ENCODE data around the gene TTBK1. TPM values are rescaled to one million over a fixed set of nuclear protein-coding genes. Genes with fewer than 3 reads are reported as not detected.

TTBK1 gene
- total RNA-seq, 2 experiments from 2014 or later: 0.12 to 0.14 TPM

- Mint-ChIP-seq H3K27me3 (peaks cover 25% of the 10 kb centered on the region), H3K9me3 (no peaks in the 10 kb centered on the region), H3K27ac (no peak overlapping the region), H3K4me1 (peaks cover 7% of the 10 kb centered on the region), H3K36me3 (no peaks in the 10 kb centered on the region), H3K4me3 (peak overlapping the region; percentile 27)
- DNase-seq: peak; percentile 56
Observed at GRCh38 chr6:43269273-43270007, 26.2 kb downstream of the TTBK1 start.

- Mint-ChIP-seq H3K36me3 (no peaks in the 10 kb centered on the region), H3K27me3 (peaks cover 35% of the 10 kb centered on the region)
Observed at GRCh38 chr6:43271103-43271815, 28.0 kb downstream of the TTBK1 start.

GRCh38 chr6:43271944-43272343, 28.7 kb downstream of the TTBK1 start:
- no peak overlapping the region for H3K27ac Mint-ChIP-seq
- H3K36me3 Mint-ChIP-seq: no peaks in the 10 kb centered on the region
- H3K4me3 Mint-ChIP-seq: no peak overlapping the region
- H3K27me3 Mint-ChIP-seq: peaks cover 41% of the 10 kb centered on the region
- H3K4me1 Mint-ChIP-seq: peaks cover 16% of the 10 kb centered on the region
- DNase-seq: no peak
- no peaks in the 10 kb centered on the region for H3K9me3 Mint-ChIP-seq

More at GRCh38 chr6:43271103-43271815, 28.0 kb downstream of the TTBK1 start:
- Mint-ChIP-seq H3K9me3 (no peaks in the 10 kb centered on the region), H3K27ac (no peak overlapping the region), H3K4me3 (no peak overlapping the region), H3K4me1 (peaks cover 12% of the 10 kb centered on the region)
- no peak for DNase-seq

GRCh38 chr6:43273707-43274106, 30.4 kb downstream of the TTBK1 start:
- H3K4me1 Mint-ChIP-seq: peaks cover 16% of the 10 kb centered on the region
- H3K36me3 Mint-ChIP-seq: no peaks in the 10 kb centered on the region
- no peaks in the 10 kb centered on the region for H3K9me3 Mint-ChIP-seq
- H3K27me3 Mint-ChIP-seq: peaks cover 55% of the 10 kb centered on the region
- H3K4me3 Mint-ChIP-seq: no peak overlapping the region
- DNase-seq: no peak
- no peak overlapping the region for H3K27ac Mint-ChIP-seq

DNA sequence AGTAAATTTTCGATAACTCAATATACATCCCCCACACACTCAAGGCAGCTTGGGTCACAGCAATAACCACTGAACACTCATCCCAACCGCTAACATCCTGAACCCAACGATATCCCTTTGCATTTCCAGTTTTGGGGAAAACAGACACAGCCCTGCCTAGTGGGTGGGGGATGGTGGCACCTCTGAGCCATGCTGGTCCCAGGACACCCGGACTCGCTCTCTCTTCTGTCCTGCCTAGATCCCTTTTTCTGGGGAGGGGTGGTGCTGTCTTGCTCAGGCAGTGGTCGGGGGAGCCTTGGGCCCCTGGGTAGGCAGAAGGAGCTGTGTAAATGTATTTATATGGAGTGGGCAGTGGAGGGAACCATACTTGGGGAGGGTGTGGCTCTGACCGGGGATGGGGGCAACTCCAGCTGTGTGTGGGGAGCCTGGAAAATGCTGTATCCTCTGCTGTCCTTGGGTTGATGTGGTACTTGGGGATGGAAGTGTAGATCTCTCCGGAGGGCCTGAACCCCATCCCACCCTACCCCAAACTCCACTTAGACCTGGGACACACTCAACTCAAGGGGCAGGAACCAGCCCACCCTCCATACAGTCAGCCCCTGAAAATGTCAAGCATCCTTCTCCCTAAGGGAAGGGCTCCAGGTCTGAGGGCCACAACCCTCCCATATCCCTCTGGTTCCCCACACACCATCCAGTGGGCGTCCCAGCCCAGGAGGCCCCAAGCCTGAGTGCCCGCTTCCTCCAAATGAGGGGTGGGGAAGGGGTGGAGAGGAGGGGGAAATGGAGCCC, 31.0 kb downstream of the TTBK1 start:
- Mint-ChIP-seq H3K9me3 (no peaks in the 10 kb centered on the region), H3K27me3 (peaks cover 52% of the 10 kb centered on the region), H3K27ac (no peak overlapping the region), H3K36me3 (no peaks in the 10 kb centered on the region), H3K4me3 (no peak overlapping the region), H3K4me1 (peaks cover 11% of the 10 kb centered on the region)
- DNase-seq: no peak

DNA sequence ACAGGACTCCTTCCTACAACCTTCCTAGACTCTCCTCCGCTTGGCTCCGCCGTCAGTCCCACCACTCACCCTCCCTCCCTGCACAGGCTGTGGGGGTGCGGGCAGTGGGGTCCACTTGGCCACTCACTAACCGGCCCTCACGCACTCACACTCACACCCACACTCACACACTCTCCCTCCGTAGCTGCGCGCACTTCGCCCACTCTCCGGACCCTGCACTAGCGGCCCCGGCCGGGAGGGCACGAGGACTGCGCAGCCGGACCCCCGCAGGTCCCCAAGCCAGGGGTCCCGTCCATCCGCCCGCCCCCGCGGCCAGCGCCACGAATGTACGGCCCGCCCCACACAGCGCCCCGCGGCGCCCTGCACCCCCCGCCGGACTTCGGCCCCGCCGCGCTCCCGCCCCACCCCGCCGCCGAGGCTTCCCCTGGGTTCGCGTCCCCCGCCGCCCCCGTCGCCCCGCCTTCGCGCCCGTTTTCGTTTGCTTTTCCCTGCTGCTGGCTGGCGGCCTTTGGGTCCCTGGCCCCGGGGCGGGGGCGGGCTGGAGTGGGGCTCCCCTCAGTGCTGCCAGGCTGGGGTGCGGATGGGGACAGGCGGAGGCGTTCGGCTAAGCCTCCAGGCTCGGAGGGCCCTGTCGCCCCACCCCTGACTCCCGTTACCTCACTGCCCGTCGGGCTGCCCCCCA, 31.8 kb downstream of the TTBK1 start:
- peak overlapping the region; percentile 59 for H3K4me3 Mint-ChIP-seq
- DNase-seq: peak; percentile 45
- H3K27me3 Mint-ChIP-seq: peaks cover 50% of the 10 kb centered on the region
- H3K4me1 Mint-ChIP-seq: peaks cover 9% of the 10 kb centered on the region
- no peaks in the 10 kb centered on the region for H3K36me3 Mint-ChIP-seq
- no peak overlapping the region for H3K27ac Mint-ChIP-seq
- H3K9me3 Mint-ChIP-seq: no peaks in the 10 kb centered on the region

- Mint-ChIP-seq H3K27ac (peak overlapping the region; percentile 1), H3K4me1 (peaks cover 9% of the 10 kb centered on the region), H3K4me3 (peak overlapping the region; percentile 70), H3K36me3 (no peaks in the 10 kb centered on the region), H3K9me3 (no peaks in the 10 kb centered on the region), H3K27me3 (peaks cover 47% of the 10 kb centered on the region)
- DNase-seq: peak; percentile 29
Observed at GRCh38 chr6:43275801-43276576, 32.7 kb downstream of the TTBK1 start.

DNA sequence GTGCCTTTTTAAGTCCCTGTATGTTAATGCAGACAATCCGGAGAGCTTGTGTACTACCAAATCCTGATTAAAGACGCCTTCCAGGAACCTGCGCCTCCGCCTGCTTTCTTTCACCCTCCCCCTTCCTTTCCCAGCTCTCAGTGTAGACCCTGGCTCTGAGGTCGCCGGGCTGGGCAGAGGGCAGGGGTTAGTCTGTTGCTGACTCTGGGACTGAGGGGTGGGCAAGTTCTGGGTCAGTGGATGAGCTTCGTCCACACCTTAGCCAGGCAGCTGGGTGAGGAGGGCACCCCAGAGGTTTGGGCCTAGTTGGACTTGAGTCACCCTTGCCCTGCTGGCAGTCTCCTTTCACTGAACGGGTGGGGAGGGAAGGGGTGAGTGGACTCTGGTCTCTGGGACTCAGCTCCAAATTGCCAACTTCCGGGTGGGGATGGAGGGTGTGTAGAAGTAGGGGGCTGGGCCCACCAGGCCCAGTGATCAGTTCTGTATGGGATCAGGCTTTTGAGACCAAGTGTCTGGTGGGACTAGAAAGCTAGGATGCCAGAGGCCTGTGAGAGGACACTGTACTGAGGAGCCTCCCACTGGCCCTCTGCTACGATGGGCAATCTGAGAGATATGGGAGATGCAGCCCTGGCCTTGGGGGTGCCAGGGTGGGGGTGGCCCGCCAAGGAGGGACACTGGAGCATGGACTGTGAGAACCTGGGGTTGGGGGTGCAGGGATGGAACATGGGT, 33.5 kb downstream of the TTBK1 start:
- Mint-ChIP-seq H3K27me3 (peaks cover 47% of the 10 kb centered on the region), H3K9me3 (no peaks in the 10 kb centered on the region), H3K4me1 (peaks cover 9% of the 10 kb centered on the region), H3K27ac (no peak overlapping the region), H3K4me3 (peak overlapping the region; percentile 22), H3K36me3 (no peaks in the 10 kb centered on the region)
- DNase-seq: no peak

GRCh38 chr6:43277306-43277642, 34.0 kb downstream of the TTBK1 start:
- H3K36me3 Mint-ChIP-seq: no peaks in the 10 kb centered on the region
- H3K9me3 Mint-ChIP-seq: no peaks in the 10 kb centered on the region
- DNase-seq: no peak
- peaks cover 9% of the 10 kb centered on the region for H3K4me1 Mint-ChIP-seq
- no peak overlapping the region for H3K27ac Mint-ChIP-seq
- H3K4me3 Mint-ChIP-seq: no peak overlapping the region
- peaks cover 45% of the 10 kb centered on the region for H3K27me3 Mint-ChIP-seq

- Mint-ChIP-seq H3K27ac (no peak overlapping the region), H3K27me3 (peaks cover 50% of the 10 kb centered on the region), H3K4me3 (no peak overlapping the region)
Observed at GRCh38 chr6:43277643-43278523, 34.6 kb downstream of the TTBK1 start.

DNA sequence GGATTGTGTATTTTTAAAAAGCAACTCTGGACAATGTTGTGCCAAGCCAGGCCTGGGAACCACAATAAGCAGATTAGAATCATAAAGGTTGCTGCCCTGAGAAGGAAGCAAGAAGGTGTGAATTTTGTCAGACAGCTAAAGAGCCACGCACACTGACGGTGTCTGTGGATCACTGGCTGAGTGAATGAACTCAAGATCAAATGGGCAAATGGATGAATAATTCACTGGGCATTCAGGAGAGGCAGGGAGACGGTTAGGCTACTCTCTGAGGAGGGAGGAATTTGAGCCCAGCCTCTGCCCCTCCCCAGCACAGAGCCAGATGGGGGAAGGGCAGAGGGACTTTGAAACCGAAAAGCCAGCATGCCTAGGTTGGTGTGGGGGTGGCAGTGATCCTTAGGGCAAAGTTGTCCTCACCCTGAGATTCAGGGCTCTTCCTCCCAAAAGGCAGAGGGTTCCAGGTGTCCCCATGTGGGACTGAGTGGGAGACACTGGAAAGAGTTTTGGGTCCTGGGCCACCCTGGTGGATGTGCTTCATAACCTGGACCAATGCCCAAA, 35.3 kb downstream of the TTBK1 start:
- Mint-ChIP-seq H3K4me1 (peaks cover 9% of the 10 kb centered on the region), H3K36me3 (no peaks in the 10 kb centered on the region), H3K27ac (no peak overlapping the region), H3K9me3 (no peaks in the 10 kb centered on the region), H3K27me3 (peaks cover 51% of the 10 kb centered on the region), H3K4me3 (no peak overlapping the region)
- no peak for DNase-seq

More at GRCh38 chr6:43277643-43278523, 34.6 kb downstream of the TTBK1 start:
- no peak for DNase-seq
- no peaks in the 10 kb centered on the region for H3K36me3 Mint-ChIP-seq
- no peaks in the 10 kb centered on the region for H3K9me3 Mint-ChIP-seq
- H3K4me1 Mint-ChIP-seq: peaks cover 9% of the 10 kb centered on the region

GRCh38 chr6:43280234-43280633, 37.0 kb downstream of the TTBK1 start:
- no peak for DNase-seq
- Mint-ChIP-seq H3K36me3 (no peaks in the 10 kb centered on the region), H3K27me3 (peaks cover 42% of the 10 kb centered on the region), H3K4me1 (peaks cover 8% of the 10 kb centered on the region), H3K9me3 (no peaks in the 10 kb centered on the region), H3K27ac (no peak overlapping the region), H3K4me3 (no peak overlapping the region)

GRCh38 chr6:43282060-43282459, 38.8 kb downstream of the TTBK1 start:
- Mint-ChIP-seq H3K4me1 (no peaks in the 10 kb centered on the region), H3K27ac (no peak overlapping the region)

More at GRCh38 chr6:43282060-43282459, 38.8 kb downstream of the TTBK1 start:
- no peak for DNase-seq
- peaks cover 46% of the 10 kb centered on the region for H3K27me3 Mint-ChIP-seq
- no peaks in the 10 kb centered on the region for H3K36me3 Mint-ChIP-seq
- H3K9me3 Mint-ChIP-seq: no peaks in the 10 kb centered on the region
- no peak overlapping the region for H3K4me3 Mint-ChIP-seq

Data from activated naive CD8-positive, alpha-beta T cell treated with anti-CD3 and anti-CD28 coated beads for 36 hours (primary cell).